H1 (cell line): ENCODE measurements around the gene ARMH3. TPM values are rescaled to one million over a fixed set of nuclear protein-coding genes. Genes with fewer than 3 reads are reported as not detected.
A peak's percentile ranks its signal among the peaks of the same experiment; 100 is the strongest.

Experiments
- ATF3 ChIP-seq: IDR thresholded peaks from 2 replicates; pipeline ENCODE4 v1.6.1; 2011; ENCODE audit warnings: low read depth, mild to moderate bottlenecking, low read length; ENCODE audit not compliant: insufficient read depth
- BRCA1 ChIP-seq: IDR thresholded peaks from 2 replicates; pipeline ENCODE4 v1.6.1; 2012; ENCODE audit warnings: low read depth, low read length, improper control_type of control experiment
- CBX8 ChIP-seq: fragments of 300-800, 300-1000 bp; sonication (generic); IDR thresholded peaks from 2 replicates; pipeline ENCODE4 v1.7.1; 2016; ENCODE audit warnings: low read depth, low read length, borderline replicate concordance
- CEBPB ChIP-seq: IDR thresholded peaks from 2 replicates; pipeline ENCODE4 v1.6.1; 2012; ENCODE audit warnings: low read depth, low read length
- E2F6 ChIP-seq: IDR thresholded peaks from 2 replicates; pipeline ENCODE4 v1.6.1; 2012; ENCODE audit warnings: inconsistent platforms
- JUN ChIP-seq: IDR thresholded peaks from 2 replicates; pipeline ENCODE4 v1.6.1; 2011; ENCODE audit warnings: low read depth, mild to moderate bottlenecking, improper control_type of control experiment, low read length
- KDM4A ChIP-seq: IDR thresholded peaks from one replicate; pipeline ENCODE4 v1.7.1; 2012; ENCODE audit warnings: low read depth, mild to moderate bottlenecking, moderate library complexity, low read length, inconsistent platforms; ENCODE audit not compliant: severe bottlenecking
- MAFK ChIP-seq: IDR thresholded peaks from 2 replicates; pipeline ENCODE4 v1.6.1; 2012; ENCODE audit warnings: low read depth, mild to moderate bottlenecking, improper control_type of control experiment, low read length
- MAX ChIP-seq: IDR thresholded peaks from 2 replicates; pipeline ENCODE4 v1.6.1; 2012; ENCODE audit warnings: inconsistent platforms
- NANOG ChIP-seq: IDR thresholded peaks from 2 replicates; pipeline ENCODE4 v1.6.1; 2011; ENCODE audit warnings: low read length, low read depth, mild to moderate bottlenecking, inconsistent platforms; ENCODE audit not compliant: insufficient read depth, poor library complexity, severe bottlenecking
- PHF8 ChIP-seq: fragments of 200-600 bp; sonication (generic); conservative IDR thresholded peaks from 2 replicates; pipeline ENCODE4 v1.7.1; 2012; ENCODE audit warnings: low read depth, mild to moderate bottlenecking, inconsistent platforms, low read length, moderate library complexity
- POLR2AphosphoS5 ChIP-seq: IDR thresholded peaks from 2 replicates; pipeline ENCODE4 v1.6.1; 2011; ENCODE audit warnings: low read depth, low read length
- POU5F1 ChIP-seq: IDR thresholded peaks from 2 replicates; pipeline ENCODE4 v1.6.1; 2011; ENCODE audit warnings: low read depth, mild to moderate bottlenecking, low read length, moderate library complexity
- RNF2 ChIP-seq: fragments of 200-900, 300-1000 bp; sonication (generic); IDR thresholded peaks from 2 replicates; pipeline ENCODE4 v1.7.1; 2016; ENCODE audit warnings: borderline replicate concordance, low read depth, mild to moderate bottlenecking, antibody characterized with exemption, low read length; ENCODE audit not compliant: poor library complexity, severe bottlenecking; ENCODE audit errors: missing control alignments
- RXRA ChIP-seq: IDR thresholded peaks from 2 replicates; pipeline ENCODE4 v1.6.1; 2011; ENCODE audit warnings: low read depth, mild to moderate bottlenecking, low read length, moderate library complexity; ENCODE audit not compliant: insufficient read depth
- SIN3A ChIP-seq, 2 experiments: IDR thresholded peaks in 1 of 2; conservative IDR thresholded peaks in 1 of 2; 2 replicates each; pipeline ENCODE4 v1.6.1; 2011 to 2012; ENCODE audit warnings: low read length in 2 of 2, improper control_type of control experiment in 1 of 2, low read depth in 1 of 2, mild to moderate bottlenecking in 1 of 2
- SIX5 ChIP-seq: IDR thresholded peaks from 2 replicates; pipeline ENCODE4 v1.6.1; 2011; ENCODE audit warnings: mild to moderate bottlenecking, low read depth, low read length
- SP4 ChIP-seq: IDR thresholded peaks from 2 replicates; pipeline ENCODE4 v1.6.1; 2012; ENCODE audit warnings: low read length, inconsistent platforms
- SRF ChIP-seq: IDR thresholded peaks from 2 replicates; pipeline ENCODE4 v1.6.1; 2011; ENCODE audit warnings: mild to moderate bottlenecking, low read depth, low read length, moderate library complexity
- USF2 ChIP-seq: IDR thresholded peaks from 2 replicates; pipeline ENCODE4 v1.6.1; 2011; ENCODE audit warnings: low read length, improper control_type of control experiment
- ZNF274 ChIP-seq: IDR thresholded peaks from 2 replicates; pipeline ENCODE4 v1.7.0; 2012; ENCODE audit warnings: low read length, borderline replicate concordance; ENCODE audit errors: extremely low read depth
- polyA plus RNA-seq, 7 experiments: library from polyadenylated mRNA; depleted of rRNA in 3 of 7; stranded (reverse) in 5 of 7; unstranded in 2 of 7; fragments of >200 nt in 5 of 7; fragments of 200-250 nt in 2 of 7; gene quantifications; 1 replicate in 5 of 7; 2 replicates in 1 of 7; 4 replicates in 1 of 7; pipeline versions ENCODE4 v1.2.1 to v1.2.3, GENCODE V29; 2011 to 2013; ENCODE audit warnings: missing spikeins in 2 of 7, mixed read lengths in 2 of 7
- total RNA-seq: library from RNA; stranded (reverse); fragmentation: NEBNext Ultra II Directional; extraction: Animal tissue kit (Norgen Biotek cat#: 25700); gene quantifications from 2 replicates; pipeline ENCODE4 v1.2.1, GENCODE V29; 2021

ARMH3 gene
- total and polyA plus RNA-seq, 2 of the 8 experiments (the other 6 are each of a cell fraction or from before 2014, with no cell fraction given) = 11.6 to 18.3 TPM

GRCh38 chr10:101840741-101841453 lies 215.1 kb downstream of the ARMH3 start (continued):
- TF ChIP-seq ATF3 = no peak
- TF ChIP-seq KDM4A = no peak
- no peak for TF ChIP-seq MAFK
- no peak for TF ChIP-seq POLR2AphosphoS5
- no peak for TF ChIP-seq SRF
- no peak for TF ChIP-seq PHF8
- no peak for TF ChIP-seq SIX5
- TF ChIP-seq SIN3A (conservative IDR thresholded peaks at IDR 0.05 in 1 of 2, IDR thresholded peaks at IDR 0.05 in 1 of 2; ENCODE audit: low read depth in 1 of 2, low read length in 2 of 2) = peak; percentile 98
- TF ChIP-seq ZNF274 = no peak
- TF ChIP-seq CEBPB = no peak
- no peak; the same call in 1 of the 2 replicates for TF ChIP-seq BRCA1
- TF ChIP-seq MAX = peak; percentile 80
- TF ChIP-seq USF2 = no peak
- no peak for TF ChIP-seq POU5F1
- no peak for TF ChIP-seq JUN
- no peak; the same call in none of the 2 replicates for TF ChIP-seq SP4
- no peak for TF ChIP-seq RNF2
- no peak for TF ChIP-seq NANOG
- no peak for TF ChIP-seq CBX8
- TF ChIP-seq RXRA = no peak
- no peak; the same call in 1 of the 2 replicates for TF ChIP-seq E2F6
